EL (cell line): Measurements from ENCODE around the gene FAM98C.

Experiments
- DNase-seq: peaks from one replicate; pipeline ENCODE4 v3.0.0-alpha.2; 2016

FAM98C gene

DNA sequence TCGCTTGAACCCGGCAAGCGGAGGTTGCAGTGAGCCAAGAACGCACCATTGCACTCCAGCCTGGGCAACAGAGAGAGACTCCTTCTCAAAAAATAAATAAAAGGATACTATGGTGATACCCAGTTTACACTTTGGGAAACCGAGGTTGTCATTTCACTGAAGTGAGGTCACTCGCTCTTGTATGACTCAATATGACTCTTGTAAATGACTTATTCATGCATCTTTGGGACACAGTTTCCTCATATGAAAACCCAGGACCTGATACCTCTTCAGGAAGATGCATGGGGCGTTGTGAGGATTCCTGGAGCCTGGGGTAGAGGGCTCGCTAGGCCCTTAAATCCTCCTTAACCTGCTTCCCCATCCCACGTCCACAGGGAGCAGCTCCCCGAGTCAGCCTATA, 24.0 kb upstream of the FAM98C start:
- peak; percentile 39 for DNase-seq

DNA sequence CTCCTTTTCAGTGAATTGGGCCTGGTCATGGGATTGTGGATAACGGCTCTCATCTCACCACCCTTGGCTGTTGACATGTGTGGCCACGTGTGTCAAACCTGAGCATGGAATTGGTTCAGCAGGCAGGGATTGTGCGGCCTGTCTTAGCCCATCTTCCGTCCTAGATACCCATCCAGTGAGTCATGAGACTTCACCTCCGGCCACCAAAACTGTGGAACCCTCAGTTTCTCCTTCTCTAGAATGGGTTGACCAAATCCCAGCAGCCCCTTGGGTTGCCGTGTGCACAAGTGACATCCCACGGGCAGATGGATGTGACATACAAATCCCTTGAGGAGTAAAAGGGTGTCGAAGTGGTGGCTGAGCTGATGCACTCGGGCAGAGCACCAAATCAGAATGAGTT, 21.8 kb upstream of the FAM98C start:
- no peak for DNase-seq

DNA sequence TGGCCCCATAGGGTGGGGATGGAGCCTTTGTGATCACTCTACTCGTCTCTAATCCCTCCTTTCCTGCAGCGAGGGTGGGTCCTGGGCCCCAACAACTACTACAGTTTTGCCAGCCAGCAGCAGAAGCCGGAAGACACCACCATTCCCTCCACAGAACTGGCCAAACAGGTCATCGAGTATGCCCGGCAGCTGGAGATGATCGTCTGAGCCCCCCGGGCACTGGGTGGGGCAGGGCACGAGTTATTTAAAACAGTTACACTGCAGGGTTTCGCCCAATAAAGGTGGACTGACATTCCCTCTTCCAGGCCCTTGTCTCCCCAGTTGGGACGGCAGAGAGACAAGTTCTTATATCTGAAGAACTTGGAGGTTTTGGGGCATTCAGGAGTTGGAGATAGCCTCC, 19.7 kb upstream of the FAM98C start:
- no peak for DNase-seq

DNA sequence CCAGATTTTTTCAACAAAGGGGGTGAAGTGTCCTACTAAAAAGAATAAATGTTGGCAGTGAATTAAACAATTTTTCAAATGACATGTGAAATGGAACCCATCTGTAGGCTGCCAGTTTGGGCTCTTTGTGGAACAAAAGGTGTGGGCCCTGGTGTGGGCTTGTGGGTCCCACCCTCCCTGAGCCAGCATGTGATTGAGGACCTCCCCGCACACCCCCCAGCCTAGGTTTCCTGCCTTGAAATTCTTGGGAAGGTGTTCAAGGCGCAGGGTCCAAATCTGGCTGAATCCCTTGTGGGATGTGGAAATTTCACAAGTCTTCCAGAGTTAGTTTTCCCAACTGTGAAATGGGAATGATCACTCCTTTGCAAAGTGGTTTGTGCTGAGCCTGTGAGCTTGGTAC, 19.1 kb upstream of the FAM98C start:
- no peak for DNase-seq

DNA sequence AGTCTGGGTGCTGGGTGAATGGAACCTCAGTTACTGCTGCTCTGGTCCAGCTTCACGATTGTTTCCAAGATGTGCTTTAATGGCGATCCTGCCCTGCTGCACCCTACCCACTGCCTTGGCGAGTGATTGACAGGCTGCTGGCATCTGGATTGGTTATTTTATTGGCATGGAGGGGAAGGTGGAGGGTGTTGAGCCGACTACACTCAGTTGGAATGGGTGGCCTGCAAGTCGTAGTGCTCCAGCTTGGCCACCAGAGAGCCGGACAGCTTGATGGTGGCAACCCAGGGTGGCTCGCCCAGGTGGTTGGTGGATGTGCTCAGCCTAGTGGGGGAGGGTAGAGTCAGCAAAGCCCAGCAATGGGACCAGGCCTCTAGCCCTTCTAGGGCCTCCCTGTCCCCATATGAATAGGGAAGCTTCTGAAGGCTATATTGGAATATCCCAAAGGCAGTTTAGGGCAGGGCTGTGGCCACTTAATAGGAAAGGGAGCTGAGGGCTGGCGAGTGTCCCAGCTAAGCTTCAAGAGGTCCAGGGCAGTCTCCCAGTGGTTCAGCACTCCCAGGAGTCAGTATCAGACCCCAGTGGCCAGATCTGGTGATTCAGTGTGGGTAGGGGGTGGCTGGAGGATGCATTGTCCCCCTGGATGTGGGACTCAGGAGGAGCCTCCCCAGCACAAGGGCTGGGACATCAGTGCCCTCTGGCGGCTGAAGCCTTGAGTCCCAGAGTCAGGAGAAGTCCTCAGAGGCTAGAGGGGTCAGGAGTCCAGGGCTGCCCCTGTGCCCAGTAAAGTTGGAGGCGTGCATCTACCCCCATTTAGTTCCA, 18.5 kb upstream of the FAM98C start:
- DNase-seq: peak; percentile 23

DNA sequence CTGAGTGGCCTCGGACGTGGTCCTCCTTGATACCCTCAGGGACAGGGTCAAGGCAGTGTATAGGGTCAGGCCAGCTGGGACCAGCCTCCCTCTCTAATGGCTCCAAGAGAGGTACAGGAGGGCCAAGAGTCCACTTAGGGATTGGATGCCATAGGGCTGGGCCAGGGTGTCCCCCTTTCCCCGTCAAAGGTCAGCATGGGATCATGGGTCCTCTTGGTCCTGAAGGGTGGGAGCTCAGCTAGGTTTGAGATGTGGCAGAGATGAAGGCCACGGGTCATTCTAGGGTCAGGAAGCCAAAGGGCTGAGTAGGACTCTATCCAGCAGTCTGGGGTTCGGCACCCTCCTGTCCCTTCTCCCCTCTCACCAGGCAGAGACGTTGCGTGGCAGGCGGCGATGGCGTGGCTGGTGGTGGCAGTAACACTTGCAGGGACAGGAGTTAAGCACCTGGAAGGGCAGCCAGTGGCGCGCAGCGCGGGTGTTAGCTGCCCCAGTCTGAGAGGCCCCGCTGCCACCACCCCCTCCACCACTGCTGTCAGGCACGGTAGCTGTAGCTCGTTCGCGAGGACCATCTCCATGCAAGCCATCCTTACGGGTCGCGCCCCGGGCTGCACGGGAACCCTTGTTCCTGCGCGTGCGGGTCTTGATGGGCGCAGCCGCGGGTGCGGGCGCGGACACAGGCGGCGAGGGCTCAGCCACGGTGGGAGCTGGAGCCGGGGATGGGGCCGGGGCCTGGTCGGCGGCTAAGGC, 17.7 kb upstream of the FAM98C start:
- DNase-seq: no peak

DNA sequence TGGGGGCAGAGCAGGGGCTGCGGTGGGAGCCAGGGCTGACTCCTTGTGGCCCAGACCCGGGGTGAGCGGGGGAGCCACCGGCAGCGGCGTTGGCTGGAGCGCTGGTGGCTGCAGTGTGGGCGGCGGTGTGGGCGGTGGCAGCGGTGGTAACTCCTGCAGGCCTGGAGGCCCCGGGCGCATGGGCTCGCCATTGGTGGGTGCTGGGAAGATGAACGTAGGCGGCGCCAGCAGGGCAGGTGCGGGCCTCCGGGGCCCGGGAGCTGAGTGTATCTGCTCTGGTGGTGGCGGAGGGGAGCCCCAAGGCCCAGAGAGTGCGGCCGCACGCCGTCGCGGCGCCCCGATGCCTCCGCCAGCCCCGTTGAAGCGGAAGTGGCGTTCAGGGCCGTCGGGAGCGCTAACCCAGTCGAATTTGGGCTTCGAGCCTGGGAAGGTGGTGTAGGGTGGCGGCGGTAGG, 17.1 kb upstream of the FAM98C start:
- no peak for DNase-seq

DNA sequence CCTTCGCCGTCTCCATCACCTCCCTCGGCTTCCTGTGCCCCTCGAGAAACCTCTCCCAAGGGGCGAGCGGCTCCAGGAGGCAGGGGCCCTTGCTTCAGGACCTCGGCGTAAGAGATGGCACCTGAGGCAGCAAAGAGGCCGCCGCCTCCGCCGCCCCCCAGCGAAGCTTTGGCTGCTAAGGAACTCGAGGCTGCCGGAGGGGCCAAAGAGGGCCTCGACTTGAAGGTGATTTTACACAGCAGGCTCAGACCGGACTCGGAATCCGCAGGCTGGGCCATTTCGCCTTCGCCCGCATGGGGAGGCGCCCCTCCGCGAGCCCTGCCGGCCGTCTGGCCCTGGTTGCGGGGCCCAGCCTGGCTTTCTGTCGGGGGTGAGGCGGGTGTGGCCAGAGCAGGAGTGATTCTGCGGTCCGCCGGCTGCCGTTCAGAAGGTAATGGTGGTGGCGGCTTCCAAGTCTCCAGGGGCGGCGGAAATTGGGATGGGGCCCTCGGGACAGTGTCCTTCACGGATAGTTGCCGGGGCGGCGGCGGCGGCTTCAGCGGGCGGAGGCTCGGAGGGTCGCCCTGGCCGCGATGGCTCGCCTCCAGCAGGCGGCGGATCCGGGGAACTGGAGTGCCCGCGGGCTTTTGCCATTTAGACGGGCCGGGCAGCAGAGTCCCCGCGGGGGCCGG, 16.5 kb upstream of the FAM98C start:
- no peak for DNase-seq

DNA sequence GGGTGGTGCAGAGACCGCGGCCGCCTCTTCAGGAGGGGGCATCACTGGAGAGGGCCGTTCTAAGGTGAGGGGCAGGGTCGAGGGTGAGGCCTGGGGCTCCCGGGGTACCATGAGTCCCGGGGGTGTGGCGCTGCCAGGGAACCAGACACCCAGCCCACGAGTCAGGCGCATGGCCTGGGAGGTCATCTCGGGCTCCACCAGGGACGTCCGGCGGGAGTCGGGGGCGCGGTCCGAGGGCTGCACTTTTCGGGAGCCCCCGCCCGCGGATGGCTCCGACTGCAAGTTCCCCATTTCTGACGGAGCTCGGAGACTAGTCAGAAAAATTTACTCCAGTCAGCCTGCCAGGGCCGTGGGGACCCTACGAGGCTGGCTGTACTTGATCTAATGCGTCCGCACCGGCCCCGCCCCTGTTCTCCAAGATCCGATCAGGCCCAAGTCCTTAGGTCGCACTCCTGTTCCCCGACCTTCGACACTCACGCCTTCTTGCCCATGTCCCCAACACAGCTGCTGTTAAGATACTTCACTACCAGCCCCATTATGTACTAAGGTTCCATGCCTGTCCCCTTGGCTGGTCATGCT, 15.8 kb upstream of the FAM98C start:
- no peak for DNase-seq

DNA sequence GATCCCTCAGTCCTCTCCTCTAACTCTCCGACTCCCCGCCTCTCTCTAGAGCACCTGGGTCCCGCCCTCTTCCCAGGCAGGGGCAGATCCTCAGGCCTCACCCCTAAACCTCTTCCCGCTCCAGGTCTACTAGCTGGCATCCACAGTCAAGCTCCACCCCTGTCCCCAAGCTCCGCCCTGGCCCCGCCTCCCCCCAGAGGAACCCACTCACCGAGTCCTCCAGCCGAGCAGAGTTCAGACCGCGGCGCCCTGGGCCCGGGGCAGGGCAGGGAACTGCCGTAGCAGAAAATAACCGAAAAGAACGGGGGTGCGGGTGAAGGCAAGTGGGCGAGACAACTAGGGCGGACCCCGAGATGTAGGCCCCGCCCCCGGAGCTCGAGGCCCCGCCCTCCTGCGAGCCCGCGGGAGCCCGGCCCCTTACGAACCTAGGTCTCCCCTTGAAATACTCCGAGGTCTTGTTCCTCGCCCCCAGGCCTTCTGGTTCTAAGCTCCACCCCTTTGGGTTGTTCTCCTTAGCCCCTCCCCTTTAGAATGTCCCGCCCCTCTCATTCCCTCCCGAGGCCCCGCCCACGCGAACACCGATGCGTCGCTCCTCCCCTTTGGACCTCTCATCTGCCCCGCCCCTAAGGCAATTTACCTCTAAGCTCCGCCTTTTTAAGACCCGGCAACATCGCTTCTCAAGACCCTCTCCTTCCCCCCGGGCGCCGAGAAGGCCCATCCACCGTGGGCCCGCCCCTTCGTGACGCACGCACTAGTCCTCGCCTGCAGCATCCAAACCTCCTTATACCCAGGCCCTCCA, 15.1 kb upstream of the FAM98C start, which contains the start of gene GGN:
TSS of gene GGN (minus strand) at position 485 of the 799 bp plus-strand sequence. CDS start 773 bp downstream, outside the sequence.
- DNase-seq: peak; percentile 96

DNA sequence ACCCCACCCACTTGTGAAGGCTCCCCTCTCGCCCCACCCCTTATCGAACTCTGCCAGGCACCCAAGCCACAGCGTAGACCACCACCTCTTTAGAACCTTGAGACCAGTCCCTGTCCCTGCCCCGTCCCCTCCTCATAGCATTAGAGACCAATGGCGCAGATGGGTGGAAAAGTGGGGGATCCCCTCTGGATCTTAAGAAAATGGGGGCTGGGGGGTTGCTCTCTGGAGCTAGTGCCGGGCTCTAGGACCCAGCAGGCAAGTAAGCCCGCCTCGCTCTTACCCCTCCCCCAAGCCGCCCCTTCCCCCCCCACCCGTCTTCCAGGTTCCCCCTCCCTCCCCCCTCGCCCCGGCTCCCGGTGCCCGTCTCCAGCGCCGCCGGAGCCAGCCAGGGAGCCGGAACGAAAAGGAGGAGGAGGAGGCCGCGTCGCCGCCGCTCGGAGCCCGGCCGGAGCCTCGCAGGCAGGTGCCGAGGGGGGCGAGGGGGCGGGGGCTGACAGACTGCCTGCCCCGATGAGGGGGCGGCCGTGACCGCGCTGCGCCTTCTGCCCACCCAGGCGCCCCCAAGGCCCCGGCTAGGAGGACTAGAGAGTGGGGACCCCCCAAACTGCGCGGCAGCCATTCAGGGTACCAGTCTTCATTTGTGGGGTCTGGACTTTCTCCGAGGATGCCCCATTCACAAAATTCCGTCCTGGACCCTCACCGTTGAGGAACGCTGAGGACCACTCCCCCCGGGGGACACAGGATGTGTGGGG, 14.4 kb upstream of the FAM98C start, which contains the start of gene SPRED3:
TSS of gene SPRED3 (plus strand) at position 349 of the 752 bp plus-strand sequence. CDS start 1,606 bp downstream, outside the sequence.
- DNase-seq: no peak

DNA sequence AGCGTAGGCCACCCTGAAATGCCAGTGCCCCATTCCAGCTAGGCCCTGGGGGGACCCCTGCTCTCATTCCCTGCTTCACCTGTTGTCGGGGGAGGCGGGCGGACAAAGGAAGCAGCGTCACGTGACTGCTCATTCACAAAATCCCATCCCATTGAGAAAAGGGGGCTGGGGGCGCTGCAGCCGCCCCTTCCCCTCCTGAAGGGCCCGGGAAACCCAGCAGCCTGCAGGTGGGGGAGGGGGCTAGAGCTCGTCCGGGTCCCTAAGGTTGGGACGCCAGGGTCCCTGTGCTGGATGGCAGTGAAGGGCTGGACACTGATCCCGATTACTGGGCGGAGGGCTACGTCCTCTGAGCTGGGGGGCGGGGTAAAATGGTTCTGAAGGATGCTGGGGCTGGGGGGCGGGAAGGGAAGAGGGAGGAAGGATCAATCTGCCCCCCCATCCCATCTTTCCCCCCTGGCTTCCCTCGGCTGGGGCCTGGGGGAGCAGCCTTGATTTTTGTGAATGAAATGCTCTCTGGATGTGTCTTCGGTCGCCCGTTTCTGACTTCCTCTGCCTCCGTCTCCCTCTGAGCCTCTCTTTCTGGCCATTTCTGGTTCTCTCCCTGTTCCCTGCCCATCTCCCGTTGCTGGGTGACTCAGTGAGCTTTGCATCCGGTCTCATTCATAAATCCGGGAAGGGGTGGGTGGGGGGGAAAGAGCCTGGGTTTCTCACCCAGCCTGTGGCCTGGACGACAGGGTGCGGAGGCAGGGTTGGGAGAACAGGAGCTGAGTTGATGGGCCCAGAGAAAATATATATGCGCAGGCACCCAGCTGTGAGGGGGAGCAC, 13.6 kb upstream of the FAM98C start:
- peak; percentile 87 for DNase-seq

DNA sequence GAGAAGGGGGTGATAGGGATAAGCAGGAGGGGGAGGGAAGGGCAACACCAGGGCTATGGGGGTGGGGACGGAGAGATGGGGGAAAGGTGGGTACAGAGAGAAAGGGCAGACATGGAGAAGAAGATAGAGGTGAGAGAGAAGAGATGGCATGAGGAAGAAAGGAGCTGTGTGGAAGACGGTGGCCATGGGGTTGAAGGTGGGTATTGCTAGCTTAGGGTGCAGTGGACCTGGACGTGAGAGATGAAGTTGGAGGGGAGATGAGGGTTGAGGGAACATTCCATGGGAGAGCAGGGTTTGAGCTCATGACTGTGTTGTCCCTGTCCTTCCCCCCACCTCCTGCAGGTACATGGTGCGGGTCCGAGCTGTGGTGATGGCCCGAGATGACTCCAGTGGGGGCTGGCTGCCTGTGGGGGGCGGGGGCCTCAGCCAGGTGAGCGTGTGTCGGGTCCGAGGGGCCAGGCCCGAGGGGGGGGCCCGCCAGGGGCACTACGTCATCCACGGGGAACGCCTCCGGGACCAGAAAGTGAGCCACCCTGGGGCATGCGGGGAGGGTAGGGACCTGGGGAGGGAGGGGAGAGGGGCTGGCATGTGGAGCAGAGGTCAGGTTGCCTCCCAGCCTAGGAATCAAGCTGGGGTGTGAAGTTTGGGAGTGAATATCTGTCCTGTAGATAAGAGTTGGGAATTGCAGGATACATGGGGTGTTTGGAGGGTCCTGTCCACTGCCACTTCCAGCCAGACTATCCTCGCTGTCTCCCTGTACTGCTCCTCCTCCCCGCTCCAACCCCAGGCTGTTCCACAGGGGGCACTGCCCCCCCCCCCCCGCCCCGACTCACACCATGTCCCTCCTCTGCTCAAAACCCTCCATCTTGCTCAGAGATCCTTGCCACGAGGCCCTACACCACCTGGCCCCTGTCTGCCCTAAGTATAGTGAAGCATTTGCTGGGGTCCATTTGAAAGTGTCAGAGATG, 12.7 kb upstream of the FAM98C start:
- no peak for DNase-seq

DNA sequence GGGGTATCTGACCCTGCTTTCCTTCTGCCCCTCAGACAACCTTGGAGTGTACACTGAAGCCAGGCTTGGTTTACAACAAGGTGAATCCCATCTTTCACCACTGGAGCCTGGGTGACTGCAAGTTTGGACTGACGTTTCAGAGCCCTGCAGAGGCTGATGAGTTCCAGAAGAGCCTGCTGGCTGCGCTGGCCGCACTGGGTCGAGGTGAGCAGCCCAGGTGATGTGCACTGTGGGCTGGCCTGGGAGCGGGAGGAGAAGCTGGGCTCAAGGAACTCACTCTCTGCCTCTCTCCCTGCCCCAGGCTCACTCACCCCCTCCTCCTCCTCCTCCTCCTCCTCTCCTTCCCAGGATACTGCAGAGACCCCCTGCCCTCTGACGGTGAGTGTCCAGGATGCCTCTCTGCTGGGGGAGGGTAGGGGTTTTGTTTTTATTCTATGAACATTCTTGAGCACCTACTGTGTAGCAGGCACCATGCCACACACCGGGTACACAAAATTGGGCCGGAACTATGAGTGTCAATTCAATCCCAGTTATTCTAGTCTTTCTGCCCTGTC, 10.9 kb upstream of the FAM98C start:
- DNase-seq: no peak

DNA sequence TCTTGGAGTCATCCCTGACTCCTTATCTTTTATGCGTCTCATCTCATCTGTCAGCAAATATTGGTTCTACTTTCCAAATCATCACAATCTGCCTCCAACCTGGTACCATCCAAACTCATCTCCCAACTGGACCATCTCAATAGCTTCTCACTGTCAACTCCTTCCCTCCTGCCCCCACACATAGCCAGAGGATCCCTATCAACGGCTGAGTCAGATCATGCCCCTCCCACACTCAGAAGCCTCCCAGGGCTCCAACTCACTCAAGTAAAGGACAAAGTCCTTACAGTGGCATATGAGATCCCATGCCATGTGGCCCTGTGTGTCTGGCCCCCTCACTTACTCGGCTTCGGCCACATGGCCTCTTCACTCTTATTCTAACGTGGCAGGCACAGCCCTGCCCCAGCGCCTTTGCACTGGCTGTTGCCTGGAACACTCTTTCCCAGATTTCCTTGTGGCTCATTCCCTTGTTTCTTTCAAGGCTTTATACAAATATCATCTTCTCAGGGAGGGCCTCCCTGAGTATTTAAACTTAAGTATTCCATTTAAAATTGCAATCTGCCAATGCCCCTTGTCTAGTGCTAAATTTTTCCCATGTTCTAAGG, 10.1 kb upstream of the FAM98C start:
- peak; percentile 53 for DNase-seq

DNA sequence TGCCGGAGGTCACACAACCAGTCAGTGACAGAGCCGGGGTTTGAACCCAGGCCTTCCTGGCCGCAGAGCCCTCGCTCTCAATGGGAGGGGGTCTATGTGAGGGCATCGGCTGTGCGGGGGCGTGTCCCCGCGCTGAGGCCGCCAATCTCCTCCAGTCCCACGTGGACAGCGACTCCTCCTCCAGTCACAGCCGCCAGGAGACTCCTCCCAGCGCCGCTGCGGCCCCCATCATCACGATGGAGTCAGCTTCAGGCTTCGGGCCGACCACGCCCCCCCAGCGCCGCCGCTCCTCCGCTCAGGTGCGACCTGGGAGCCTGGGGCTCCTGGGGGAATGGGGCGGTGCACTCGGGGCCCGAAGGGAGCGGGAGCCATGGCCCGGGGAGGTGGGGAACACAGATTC, 8.4 kb upstream of the FAM98C start:
- DNase-seq: no peak

DNA sequence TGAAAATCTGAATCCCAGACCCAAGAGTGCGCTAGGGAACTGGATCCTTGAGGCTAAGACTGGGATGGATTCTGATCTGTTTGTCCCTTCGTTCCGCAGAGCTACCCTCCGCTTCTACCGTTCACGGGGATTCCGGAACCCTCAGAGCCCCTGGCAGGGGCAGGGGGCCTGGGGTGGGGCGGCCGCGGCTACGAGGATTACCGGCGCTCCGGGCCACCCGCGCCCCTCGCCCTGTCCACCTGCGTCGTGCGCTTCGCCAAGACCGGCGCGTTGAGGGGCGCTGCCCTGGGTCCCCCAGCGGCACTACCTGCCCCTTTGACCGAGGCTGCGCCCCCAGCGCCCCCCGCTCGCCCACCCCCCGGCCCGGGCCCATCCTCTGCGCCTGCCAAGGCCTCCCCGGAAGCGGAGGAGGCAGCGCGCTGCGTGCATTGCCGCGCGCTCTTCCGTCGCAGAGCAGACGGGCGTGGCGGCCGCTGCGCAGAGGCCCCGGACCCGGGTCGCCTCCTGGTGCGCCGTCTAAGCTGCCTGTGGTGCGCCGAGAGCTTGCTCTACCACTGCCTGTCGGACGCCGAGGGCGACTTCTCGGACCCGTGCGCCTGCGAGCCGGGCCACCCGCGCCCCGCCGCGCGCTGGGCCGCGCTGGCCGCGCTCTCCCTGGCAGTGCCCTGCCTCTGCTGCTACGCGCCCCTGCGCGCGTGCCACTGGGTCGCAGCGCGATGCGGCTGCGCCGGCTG, 7.3 kb upstream of the FAM98C start:
- DNase-seq: no peak

DNA sequence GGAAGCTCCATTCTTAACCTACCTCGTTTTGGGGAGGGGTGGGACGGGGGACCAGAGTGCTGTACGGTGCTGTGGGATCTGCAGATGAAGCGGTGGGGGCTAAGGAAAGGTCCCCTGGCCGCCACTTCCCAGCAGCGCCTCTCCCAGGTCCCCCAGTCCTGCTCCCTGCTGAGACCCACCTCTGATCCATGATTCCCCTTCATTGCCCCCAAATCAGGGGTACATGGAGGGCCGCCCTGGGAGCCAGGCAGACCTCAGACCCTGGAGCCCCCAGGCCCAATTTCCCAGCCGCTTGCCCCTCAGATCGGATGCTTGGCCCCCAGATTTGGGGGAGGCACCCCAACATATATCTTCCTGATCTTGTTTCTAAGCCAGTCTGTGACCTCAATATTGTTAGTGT, 3.8 kb upstream of the FAM98C start:
- DNase-seq: no peak
